VCaP (cell line): ENCODE data around the gene ADAD1.

Experiments
- H3K27ac ChIP-seq: fragments of 450-650 bp; 2 replicates; pipeline ENCODE4 v1.5.1; 2017
- TF ChIP-seq, protein P1 (sequence below): fragments of 450-650 bp; conservative IDR thresholded peaks from 2 replicates; pipeline ENCODE4 v1.5.1; 2017; ENCODE audit warnings: mild to moderate bottlenecking, moderate library complexity

Gene ADAD1

DNA sequence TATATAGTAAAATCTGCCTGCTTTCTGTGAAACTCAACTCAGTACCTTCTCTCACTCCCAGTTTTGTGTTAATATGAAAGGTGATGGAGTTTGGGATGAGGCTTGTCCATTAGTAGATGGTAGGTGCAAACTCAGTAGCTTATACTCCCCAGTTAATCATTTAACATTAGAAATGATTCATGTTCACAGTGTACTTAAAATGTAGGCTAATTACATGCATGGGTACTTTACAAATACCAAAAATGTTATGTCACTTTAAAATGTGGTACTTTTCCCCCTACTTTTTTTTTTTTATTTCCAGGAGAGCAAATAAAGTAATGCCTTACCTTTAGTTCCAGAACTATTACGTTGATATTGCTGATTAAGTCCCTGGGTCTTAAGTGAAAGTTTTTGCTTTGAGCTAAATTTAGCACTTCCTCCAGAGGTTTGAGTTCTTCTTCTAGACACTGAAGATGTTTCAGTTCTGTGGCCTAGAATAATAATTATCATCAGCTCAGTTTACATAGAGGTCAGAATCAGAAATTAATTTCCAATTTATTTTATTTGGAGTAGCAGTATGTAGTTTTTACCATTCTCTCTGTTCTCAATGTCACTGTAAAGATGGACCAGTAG, 74.7 kb downstream of the ADAD1 start:
- no peak overlapping the region for H3K27ac ChIP-seq
- TF ChIP-seq, protein P1, sequence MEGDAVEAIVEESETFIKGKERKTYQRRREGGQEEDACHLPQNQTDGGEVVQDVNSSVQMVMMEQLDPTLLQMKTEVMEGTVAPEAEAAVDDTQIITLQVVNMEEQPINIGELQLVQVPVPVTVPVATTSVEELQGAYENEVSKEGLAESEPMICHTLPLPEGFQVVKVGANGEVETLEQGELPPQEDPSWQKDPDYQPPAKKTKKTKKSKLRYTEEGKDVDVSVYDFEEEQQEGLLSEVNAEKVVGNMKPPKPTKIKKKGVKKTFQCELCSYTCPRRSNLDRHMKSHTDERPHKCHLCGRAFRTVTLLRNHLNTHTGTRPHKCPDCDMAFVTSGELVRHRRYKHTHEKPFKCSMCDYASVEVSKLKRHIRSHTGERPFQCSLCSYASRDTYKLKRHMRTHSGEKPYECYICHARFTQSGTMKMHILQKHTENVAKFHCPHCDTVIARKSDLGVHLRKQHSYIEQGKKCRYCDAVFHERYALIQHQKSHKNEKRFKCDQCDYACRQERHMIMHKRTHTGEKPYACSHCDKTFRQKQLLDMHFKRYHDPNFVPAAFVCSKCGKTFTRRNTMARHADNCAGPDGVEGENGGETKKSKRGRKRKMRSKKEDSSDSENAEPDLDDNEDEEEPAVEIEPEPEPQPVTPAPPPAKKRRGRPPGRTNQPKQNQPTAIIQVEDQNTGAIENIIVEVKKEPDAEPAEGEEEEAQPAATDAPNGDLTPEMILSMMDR, result no peak

DNA sequence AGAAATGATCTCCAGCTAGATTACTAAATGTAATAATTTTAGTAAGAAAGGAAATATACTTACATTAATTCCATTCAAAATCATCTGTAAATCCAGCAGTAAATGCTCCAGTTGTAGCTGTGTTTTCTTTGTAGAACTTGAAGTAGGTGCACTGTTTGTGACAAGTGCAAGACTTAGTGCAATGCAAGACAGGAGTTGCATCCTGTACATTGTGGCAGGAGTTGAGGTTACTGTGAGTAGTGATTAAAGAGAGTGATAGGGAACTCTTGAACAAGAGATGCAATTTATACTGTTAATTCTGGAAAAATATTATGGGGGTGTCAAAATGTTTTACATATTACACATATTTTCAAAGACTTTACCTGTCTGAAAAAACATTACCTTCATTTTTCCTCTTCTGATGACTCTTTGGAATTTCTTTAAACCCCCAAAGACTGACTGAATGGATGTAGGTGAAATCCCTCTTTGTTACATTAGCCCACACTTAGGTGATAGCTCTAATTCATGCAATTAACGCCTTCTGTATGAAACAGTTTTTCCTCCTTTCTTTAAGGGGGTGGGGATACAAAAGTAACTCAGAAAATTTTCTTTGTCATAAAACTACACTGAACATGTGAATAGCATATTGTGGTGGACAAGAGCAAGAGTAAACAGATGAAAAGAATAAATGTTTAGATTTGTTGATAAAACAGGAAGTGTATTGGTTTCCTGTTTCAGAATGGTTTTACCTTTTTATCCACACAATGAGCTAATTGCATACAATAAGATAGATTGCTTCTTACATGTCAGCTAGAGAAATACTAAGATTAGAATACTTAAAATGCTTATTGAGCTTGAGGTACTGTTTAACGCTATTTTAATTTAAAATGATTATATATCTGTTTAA, 77.7 kb downstream of the ADAD1 start, which contains the start of gene IL2:
Gene IL2 (minus strand): TSS at position 495 of the 886 bp plus-strand sequence. CDS start 285 bp downstream, at position 210.
- TF ChIP-seq, protein P1, result no peak
- no peak within 1 kb of the TSS for H3K27ac ChIP-seq

DNA sequence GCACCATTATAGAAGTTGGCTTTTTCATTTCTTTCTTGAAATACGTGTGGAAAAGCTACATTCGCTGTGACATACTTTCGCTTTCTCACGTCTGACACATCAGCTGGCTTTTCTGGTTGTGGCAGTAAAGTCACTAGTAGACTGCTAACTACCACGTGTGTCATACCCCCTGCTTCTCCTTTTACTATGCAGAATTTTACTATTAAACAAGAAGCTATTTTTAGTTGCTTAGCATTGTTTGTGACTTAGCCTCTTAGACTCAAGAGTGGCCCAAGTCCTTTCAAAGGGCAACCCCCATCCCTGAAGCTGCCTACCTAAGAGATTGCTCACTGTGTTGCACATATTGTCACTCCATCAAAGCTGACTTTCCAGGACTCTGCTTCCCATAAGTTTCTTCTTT, 79.8 kb downstream of the ADAD1 start:
- TF ChIP-seq, protein P1, result no peak
- H3K27ac ChIP-seq, result no peak overlapping the region

DNA sequence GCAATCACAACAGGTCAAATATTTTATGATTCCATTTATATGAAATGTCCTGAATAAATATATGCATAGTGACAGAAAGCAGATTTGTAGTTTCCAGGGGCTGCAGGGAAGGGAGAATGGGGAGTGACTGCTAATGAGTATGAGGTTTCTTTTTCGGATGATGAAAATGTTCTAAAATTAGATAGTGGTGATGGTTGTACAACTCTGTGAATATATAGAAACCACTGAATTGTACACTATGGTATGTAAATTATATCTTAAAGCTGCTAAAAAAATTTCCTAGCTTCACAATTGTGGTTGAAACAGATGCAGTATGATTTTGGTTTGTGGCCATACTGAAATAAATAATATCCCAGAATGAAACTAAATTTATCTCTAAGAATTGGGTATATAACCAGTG, 90.6 kb downstream of the ADAD1 start:
- H3K27ac ChIP-seq, result no peak overlapping the region
- TF ChIP-seq, protein P1, result no peak

DNA sequence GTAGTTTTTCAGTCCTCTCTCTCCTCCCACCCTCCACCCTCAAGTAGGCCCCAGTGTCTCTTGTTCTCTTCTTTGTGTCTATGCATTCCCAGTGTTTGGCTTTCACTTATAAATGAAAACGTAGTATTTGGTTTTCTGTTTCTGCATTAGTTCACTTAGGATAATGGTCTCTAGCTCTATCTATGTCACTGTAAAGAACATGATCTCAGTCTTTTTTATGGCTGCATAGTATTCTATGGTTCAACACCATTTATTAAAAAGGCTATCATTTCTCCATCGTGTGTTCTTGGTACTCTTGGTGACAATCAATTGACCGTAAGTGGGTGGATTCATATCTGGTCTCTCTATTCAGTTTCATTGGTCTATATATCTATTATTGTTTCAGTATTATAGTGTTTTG, 96.4 kb downstream of the ADAD1 start:
- H3K27ac ChIP-seq, result no peak overlapping the region
- TF ChIP-seq, protein P1, result no peak

DNA sequence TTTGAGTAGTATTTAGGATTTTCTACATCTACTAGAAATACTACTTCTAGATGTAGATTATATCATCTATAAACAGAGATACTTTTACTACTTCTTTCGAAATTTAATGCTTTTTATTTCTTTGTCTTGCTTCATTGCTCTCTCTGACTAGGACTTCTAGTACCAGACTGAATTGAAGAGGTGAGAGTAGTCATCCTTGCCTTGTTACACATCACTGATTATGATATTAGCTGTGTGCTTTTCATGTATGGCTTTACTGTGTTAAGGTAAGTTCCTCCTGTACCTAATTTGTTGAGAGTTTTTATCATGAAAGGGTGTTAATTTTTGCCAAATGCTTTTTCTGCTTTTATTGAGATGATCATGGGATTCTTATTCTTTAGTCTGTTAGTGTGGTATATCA, 97.3 kb downstream of the ADAD1 start:
- no peak overlapping the region for H3K27ac ChIP-seq
- TF ChIP-seq, protein P1, result no peak

DNA sequence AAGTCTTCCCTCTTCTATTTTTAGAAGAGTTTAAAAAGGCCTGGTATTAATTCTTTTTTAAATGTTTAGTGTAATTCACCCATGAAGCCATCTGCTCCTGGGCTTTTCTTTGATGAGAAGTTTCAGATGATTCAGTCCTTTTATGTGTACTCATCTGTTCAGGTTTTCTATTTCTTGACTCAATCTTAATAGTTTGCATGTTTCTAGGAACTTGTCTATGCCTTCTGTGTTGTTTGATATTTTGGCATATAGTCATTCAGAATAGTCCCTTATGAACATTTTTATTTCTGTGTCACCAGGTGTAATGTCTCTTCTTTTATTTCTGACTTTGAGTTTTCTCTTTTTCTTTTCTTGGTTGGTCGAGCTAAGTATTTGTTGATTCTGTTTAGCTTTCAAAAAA, 97.9 kb downstream of the ADAD1 start:
- TF ChIP-seq, protein P1, result no peak

More for the DNA sequence above, 97.9 kb downstream of the ADAD1 start:
- H3K27ac ChIP-seq, result no peak overlapping the region
